NCI-H82 treated with DMSO at 0.1 percent for 48 hours (cell line): Measurements from ENCODE around the gene POLR2L.

Experiments used
- DNase-seq: peaks from one replicate; lab custom pipeline; 2025; ENCODE audit not compliant: unreplicated experiment; lab: John Stamatoyannopoulos, UW

The POLR2L gene

DNA sequence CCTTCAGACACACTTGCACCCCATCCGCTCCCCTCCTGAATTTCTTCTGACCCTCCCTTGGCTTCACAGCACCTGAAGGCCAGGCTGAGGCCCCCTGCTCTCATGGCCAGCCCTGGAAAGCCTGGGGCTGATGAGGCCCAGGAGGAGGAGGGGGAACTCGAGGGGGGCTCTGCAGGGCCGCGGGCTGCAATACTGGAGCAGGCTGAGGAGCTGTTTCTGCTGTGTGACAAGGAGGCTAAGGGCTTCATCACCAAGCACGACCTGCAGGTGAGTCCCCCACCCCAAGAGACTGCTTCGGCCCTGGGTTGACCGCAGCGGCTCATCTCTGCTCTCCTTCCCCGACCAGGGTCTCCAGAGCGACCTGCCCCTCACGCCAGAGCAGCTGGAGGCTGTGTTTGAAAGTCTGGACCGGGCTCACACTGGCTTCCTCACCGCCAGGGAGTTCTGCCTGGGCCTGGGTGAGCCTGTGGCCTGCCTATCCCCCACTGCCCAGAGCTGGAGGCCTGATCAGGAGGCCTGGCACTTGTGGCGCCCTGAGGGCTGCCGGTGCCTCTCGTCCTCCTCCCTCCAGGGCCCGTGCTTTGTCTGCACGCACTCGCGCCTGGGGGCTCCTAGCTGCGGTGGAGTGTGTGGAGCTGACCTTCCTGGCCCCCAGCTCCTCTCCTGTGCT lies 13.7 kb downstream of the POLR2L start:
- no peak for DNase-seq

- no peak for DNase-seq
These were observed 14.5 kb downstream of the POLR2L start, which contains the start of gene CRACR2B for GRCh38 chr11:827897-828192. TSS of gene CRACR2B (plus strand) at chr11:827919. CDS start at chr11:828608, 689 bp downstream.

- DNase-seq = no peak
These were observed 15.0 kb downstream of the POLR2L start for GRCh38 chr11:827146-827896.

GRCh38 chr11:826836-827145 lies 15.5 kb downstream of the POLR2L start:
- no peak for DNase-seq

DNA sequence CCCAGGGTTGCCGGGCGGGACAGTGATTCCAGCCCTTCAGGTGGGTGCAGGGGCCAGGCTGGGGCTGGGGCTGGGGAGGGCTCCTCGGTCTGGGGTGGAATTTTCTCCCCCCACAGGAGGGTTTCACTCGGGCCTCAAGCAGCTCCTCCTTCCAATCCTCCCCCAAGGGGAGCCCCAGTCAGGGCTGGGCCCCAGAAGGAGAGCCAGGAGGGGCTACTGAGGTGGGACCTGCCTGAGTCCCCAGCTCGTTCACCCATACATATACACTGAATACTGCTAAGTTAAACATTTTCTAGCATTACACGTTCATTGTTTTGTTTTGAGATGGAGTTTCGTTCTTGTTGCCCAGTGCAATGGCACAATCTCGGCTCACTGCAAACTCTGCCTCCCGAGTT lies 16.1 kb downstream of the POLR2L start:
- DNase-seq = no peak

GRCh38 chr11:825366-826226 lies 16.7 kb downstream of the POLR2L start:
- DNase-seq = no peak

DNA sequence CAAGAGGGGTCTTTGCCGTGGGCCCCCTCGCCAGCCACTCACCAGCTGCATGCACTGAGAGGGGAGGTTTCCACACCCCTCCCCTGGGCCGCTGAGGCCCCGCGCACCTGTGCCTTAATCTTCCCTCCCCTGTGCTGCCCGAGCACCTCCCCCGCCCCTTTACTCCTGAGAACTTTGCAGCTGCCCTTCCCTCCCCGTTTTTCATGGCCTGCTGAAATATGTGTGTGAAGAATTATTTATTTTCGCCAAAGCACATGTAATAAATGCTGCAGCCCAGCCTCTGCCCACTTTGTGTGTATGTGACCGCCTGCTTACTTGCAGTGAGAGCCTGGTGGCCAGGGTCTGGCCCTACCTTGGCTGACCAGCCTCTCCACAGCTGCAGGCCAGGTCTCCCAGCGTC lies 17.4 kb downstream of the POLR2L start:
- no peak for DNase-seq

DNA sequence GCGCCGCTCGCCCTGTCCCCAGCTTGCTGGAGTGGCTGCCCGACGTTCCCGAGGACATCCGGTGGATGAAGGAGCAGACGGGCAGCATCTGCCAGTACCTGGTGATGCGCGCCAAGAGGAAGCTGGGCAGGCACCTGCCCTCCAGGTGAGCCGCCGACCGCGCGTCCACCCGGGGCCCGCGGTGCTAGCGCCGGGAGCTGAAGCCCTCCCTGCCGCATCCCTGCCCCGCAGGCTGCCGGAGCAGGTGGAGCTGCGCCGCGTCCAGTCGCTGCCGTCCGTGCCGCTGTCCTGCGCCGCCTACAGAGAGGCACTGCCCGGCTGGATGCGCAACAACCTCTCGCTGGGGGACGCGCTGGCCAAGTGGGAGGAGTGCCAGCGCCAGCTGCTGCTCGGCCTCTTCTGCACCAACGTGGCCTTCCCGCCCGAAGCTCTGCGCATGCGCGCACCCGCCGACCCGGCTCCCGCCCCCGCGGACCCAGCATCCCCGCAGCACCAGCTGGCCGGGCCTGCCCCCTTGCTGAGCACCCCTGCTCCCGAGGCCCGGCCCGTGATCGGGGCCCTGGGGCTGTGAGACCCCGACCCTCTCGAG lies 17.9 kb downstream of the POLR2L start:
- no peak for DNase-seq

GRCh38 chr11:823441-824291 lies 18.7 kb downstream of the POLR2L start:
- no peak for DNase-seq

- no peak for DNase-seq
These were observed 20.6 kb downstream of the POLR2L start for GRCh38 chr11:821512-822371.

DNA sequence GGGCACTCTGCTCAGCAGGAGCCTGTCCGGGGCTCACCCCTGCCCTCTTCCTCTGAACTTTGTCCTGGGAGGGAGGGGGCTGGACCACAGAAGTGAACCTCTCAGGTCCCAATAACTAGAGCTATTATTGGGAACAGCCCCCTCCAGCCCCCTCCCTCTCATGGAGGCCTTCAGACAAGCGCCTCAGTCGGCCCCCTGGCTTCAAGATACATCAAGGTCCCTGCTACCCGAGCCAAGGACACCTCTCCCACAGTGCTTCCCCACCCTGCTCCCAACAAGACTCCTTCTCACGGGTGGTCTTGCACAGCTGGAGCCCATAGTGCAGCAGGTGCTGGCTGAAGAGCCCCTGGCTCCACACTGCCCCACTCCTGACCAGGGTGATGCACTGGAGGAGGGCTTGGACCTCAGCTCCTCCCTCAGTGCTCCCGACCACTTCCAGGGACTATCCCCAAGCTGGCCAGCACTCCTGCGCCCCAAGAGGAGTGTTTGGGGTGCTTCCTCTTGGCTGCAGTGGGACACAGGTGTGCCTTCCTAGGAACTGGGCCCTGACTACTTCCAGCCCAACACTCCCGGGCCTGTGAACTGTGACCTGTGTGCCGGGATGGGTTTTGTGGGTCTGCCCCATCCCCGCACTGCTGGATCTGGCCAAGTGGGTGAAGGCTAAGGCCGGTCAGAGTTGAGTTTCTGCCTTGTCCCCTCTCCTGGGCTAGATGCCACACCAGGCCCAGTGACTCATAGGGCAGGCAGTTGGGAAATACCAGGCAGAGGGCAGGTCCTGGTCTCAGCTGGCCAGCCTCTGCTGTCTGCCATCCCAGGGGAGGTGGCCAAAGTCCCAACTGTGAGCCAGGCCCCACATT lies 21.4 kb downstream of the POLR2L start:
- DNase-seq = no peak

- peak; percentile 24 for DNase-seq
These were observed 22.2 kb downstream of the POLR2L start for GRCh38 chr11:819943-820649.

DNA sequence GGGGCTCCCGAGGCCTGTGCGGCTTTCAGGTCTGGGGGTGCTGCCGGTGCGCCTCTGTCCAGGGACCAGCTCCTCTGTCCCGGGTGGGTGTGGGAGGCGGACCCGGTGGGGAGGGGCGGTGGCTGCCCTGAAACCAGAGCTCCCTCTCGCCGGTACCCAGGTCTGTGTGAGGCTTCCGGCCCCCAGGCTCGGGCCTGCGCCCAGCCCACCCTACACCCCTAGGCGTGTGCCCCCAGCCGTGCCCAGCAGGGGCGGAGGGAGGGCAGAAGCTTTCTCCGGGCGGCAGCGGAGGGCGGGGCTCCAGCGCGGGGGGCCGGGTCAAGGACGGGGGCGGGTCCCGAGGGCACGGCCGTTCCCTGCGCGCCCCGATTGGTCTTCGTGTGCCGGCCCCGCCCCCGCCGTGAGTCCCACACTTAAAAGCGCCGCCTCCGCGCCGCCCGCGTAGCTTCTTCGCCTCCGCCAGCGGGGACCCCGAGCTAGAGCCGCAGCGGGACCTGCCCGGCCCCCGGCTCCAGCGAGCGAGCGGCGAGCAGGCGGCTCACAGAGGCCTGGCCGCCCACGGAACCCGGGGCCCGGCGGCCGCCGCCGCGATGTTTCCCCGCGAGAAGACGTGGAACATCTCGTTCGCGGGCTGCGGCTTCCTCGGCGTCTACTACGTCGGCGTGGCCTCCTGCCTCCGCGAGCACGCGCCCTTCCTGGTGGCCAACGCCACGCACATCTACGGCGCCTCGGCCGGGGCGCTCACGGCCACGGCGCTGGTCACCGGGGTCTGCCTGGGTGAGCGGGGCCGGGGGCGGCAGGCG lies 23.0 kb downstream of the POLR2L start:
- DNase-seq = peak; percentile 59

DNA sequence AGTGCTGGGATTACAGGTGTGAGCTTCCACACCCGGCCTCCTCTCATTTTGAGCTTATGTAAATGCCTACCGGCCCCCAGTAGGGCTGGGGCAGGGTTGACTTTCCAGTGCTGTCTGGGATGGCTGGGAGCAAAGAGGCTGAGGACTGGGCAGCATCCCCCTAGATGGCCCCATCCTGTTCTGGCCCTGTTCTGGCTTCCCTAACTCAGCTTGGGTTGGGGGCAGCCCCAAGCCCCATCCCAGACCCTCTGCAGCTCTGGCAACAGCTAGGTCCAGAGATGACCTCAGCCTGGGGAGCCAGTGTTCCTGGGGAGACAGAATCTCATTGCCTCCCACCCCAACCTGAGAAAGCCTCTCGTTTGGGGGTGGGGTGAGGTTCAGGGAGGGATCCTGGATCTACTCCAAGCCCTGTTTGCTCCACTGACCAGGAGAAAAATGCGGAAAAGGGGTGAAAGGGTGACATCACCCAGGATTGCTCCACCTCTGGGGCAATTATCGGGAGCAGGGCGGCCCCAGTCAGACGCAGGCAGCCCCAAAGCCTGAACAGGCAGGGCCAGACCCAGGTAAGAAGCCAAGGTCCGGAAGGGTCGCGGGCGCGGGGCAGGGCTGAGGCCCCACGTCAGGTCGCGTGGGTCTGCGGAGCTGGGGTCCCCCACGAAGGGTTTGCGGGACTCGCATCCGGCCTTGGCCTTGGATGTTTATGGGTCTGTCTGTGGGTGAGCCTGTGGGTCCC lies 23.8 kb downstream of the POLR2L start, which contains the start of gene PNPLA2:
Gene PNPLA2 (plus strand): TSS at position 519 of the 733 bp plus-strand sequence. CDS start 805 bp downstream, outside the sequence.
- DNase-seq = no peak

- DNase-seq = no peak
These were observed 25.9 kb downstream of the POLR2L start for GRCh38 chr11:816433-816779.

DNA sequence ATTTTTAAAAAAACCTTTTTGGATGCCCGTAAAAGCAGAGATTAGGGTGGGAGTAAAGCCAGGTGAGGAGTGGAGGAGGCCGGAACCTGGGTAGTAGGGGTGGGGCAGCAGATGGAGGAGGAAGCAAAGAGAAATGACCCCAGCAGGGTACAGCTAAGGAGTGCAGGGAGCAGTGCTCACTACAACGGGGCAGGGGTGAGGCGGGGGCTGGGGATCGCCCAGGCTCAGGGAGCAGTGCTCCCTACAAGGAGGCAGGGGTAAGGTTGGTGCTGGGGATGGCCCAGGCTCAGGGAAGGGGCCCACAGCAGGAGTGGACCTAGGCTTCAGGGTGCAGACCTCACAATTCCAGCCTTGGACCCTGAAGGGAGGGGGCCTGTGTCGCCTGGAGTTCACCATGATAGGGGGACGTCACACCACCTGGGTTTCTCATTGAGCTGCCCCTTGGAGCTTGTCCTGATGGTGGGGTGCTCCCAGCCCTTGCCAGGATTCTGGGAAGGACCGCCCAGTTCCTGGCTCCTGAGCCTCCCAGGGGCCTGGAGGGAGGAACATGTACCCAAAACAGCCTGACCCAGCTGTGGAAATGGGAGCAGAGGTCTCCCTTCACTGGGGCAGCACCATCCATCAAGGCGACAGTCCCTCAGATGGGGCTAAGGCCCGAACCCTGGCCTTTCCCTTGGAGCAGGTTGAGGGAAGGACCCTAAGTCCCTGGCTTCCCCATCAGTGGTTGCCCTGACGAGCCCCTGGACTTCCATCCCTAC lies 26.5 kb downstream of the POLR2L start:
- no peak for DNase-seq
